Hematopoietic multipotent progenitor cell treated with erythropoietin and hydrocortisone succinate and interleukin-3 and kit ligand, for 17 days (in vitro differentiated cells): ENCODE measurements around the gene EIF4G2.
"Not testable (repeated sequence)": the region's sequence is repeated elsewhere in the genome, so short reads cannot be mapped to it uniquely, and the experiment has no call there.

Experiments
- DNase-seq: peaks from one replicate; pipeline ENCODE4 v3.0.0-alpha.2; 2015; ENCODE audit warnings: low spot score

EIF4G2 gene

DNA sequence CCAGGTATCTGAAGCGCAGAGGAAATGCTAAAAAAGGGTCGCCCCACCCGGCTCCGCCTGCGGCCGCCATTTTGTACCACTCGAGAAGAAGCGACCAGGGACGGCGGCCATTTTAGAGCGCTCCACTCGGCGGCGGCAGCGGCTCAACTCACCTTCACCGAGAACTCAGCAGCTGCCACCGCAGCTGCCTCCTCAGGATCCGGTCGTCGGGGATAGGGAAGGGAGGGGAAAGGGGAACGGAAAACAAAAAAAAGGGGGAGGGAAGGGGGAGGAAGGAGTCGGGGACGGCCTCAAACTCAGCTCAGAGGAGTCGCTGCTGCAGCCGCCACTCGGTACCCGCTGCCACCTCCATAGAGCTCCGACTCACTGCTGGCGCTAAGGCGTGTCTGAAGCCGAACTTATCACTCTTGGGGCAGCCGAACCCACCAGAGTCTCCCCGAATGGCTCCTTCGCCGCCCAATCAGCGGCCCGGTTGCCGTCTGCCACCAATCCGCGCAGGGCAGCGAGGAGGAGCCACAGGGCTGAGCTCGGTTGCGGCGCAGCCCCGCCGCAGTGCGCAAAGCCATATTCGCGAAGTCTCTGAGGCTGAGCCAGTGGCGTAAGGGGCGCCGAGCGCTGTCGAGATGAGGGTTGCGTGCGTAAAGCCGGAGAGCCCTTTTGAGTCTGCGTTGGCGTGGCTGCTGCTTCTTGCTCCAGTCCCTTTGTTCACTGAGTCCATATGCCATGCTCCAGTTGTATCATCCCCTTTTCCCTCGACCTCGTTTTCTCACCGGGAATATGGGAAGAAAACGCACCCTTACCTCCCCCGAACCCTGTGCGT lies at the start of gene EIF4G2:
TSS of gene EIF4G2 (minus strand) at position 374 of the 820 bp plus-strand sequence.
- peak; percentile 98 for DNase-seq

DNA sequence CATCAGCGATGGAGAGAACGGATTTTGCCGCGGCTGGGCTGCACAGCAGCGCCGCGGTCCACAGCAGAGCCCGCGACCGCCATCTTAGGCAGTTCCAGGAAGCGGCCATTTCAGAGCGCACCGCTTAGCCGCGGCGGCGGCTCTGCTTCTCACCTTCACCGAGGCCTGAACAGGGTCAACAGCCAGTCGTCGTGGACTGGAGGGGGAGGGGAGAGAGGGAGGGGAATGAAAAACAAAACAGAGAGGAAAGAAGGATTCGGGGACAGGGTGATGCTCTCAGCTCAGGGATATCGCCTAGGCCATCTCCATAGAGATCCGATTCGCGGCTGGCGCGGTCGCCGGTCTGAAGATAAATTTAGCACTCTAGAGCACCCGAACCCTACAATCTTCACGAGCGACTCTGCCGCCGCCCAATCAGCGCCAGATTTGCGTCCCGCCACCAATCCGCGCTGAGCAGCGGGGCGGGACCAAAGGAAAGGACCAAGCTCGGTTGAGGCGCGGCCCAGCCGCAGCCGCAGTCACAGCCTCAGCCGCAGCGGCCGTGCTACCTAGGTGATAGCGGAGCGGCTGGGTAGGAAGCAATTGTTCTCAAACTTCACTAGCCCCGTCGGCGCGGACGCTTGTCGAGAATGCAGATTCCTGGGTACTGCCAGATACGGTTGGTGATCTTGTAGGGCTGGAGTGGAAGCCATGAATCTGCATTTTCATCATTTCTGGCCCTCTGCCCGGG lies 49.1 kb upstream of the EIF4G2 start, which contains the start of gene ZBED5:
TSS of gene ZBED5 (minus strand) at position 345 of the 730 bp plus-strand sequence. CDS start 3,108 bp downstream, outside the sequence.
- DNase-seq, result peak; percentile 96

DNA sequence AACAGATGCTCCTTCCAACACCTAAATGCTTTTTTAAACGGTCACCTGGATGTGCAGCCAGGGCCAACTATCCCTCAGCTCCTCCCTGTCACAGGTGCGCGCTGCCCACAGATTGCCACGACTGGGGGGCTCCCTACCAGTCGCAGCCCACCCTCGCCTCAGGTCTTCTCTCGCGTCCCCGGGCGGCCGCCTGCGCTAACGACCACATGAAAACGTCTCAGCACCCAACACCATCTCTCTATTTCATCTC lies 48.7 kb upstream of the EIF4G2 start:
- DNase-seq, result no peak

DNA sequence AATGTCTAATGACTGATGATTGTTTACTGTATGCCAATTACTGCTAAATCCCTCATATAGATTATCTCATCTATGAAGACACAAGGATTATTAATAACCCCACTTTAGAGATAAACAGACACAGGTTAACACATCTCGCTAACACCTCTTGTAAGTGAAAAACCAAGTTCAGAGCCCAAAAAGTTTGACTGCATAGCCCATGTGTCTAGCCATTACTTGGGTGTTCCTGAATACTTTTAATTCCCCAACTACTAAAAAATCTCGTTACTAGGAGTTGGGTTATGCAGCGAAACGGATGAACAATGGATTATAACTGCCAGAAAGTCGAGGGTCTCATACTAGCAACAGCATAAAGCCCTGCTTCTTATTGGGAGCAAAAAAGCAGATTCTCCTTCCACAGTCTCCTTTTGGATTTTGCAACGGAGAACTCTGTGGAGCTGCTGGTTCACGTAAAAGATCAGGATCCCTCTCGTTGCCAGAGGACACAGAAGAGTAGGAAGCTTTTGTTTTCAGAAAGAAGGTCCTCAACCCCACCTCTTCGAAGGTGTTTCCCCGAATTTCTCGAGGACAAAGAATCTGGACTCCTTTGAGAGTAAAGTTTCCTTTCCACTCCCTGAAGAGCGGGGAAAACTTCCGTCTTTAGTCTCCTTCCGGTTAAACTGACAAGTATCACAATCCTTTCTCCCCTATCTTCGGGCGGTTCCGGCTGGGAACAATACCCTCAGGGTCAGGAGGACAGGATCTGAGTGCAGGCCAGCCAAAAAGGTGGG lies 48.1 kb upstream of the EIF4G2 start:
- peak; percentile 35 for DNase-seq

DNA sequence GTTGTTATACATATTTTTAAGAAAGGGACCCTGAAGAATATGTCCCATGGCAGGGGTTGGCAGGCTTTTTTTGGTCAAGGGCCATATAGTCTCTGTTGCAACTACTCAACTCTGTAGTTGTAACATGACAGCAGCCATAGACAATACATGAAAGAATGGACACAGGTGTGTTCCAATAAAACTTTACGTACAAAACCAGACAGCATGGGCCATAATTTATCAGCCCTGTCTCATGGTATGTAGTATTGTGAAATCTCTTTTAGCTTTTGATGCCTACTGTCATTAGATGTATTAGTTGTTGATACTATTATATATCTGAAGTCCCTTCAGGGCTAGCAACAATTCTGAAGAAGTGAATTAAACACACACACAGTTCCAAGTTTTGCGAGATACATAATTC lies 46.6 kb upstream of the EIF4G2 start:
- DNase-seq, result no peak

DNA sequence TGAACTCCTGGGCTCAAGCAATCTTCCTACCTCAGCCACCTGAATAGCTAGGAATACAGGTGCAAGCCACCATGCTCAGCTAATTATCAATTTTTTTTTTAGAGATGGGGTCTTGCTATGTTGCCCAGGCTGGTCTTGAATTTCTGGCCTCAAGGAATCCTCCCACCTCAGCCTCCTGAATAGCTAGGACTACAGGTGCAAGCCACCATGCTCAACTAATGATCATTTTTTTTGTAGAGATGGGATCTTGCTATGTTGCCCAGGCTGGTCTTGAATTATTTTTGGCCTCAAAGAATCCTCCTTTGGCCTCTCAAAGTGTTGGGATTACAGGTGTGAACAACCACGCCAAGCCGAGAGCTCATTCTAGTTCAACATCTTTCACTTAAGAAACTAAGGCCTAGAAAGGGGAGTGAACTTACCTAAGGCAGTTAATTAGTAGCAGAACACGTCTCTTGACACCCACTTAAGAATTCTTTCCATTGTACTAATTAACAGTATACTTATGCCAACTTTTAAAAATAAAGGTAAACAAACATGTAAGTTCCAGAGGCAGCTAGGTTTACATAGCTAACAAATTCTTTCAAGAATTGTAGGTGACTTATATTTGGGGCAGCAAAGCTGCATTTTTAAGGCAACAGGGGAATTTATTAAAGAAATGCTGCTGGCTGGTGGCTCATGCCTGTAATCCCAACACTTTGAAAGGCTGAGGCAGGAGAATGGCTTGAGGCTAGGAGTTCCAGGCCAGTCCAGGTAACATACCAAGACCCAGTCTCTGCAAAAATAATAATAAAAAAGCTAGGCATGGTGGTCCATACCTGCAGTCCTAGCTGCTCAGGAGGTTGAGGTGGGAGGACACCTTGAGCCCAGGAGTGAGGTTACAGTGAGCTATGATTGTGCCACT lies 39.5 kb upstream of the EIF4G2 start:
- DNase-seq, result no peak

DNA sequence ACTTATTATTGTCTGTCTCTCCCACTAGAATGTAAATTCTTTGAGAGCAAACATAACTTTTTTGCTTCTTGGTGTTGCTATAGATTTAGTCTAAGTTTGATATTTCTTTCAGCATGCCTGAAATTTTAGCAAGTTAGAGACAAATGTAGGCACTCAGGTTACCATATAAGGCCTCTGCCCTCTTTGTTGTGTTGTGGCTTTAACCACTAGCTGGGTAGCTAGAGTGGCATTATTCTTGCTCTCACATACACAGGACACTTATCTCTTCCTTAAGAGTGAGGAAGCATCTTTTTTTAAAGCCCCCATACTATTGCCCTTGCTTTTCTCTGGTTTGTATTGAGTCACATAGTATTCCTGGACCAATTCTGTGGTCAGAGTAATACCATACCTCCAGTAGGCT lies 37.9 kb upstream of the EIF4G2 start:
- DNase-seq, result no peak

DNA sequence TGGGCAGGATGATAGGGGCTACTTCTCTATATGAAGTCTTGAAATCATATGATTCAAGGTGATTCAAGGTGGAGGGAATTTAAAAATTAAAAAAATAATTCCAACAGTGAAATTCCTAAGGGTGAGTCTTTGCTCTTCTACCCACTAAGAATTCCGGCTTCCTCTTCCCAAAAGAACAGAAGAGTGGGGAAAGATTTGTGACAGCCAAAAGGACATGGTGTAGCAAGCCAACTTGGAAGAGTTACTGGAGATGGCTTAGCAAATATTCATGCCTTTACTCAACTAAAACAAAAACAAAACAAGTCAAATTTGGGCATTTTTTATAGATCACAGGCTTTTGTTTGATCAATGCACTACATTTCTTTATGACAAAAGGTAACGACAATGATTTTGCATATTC lies 36.9 kb upstream of the EIF4G2 start:
- DNase-seq, result no peak

DNA sequence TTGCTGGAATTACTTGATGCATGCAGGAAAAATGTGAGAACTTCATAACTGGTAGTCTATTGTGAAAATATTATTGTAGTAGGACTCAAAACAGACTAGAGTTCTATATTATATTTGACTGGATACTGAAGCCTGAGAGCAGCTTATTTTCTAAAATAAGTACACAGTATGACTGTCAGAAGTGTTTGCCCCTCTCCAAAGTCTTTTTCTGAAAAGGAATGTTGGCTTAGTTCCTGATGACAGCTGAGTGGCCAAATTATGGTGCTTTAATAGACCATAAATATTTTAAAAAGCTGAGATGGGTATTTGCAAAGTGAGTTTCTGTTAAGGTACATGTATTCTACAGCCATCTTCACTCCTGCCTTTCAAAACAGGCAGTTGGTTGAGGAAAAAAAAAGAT lies 36.1 kb upstream of the EIF4G2 start:
- DNase-seq, result no peak

DNA sequence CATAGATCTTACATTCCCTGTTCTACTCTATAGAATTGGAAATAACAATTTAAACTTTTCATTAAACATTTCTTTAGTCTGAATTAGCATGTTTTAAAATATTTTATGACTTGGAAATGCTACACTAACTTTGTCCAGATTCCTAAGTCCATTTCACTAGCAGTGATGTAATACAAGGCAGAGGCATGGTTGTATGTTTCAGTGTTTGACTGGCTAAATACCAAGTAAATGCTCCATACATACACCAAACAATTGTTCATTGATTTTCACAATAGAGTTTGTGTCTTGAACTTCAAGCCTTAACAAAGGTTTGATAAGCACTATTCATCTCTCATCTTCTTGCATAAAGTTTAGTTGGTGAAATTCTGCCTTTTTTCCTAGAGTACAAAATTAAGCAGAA lies 35.6 kb upstream of the EIF4G2 start:
- DNase-seq, result no peak

DNA sequence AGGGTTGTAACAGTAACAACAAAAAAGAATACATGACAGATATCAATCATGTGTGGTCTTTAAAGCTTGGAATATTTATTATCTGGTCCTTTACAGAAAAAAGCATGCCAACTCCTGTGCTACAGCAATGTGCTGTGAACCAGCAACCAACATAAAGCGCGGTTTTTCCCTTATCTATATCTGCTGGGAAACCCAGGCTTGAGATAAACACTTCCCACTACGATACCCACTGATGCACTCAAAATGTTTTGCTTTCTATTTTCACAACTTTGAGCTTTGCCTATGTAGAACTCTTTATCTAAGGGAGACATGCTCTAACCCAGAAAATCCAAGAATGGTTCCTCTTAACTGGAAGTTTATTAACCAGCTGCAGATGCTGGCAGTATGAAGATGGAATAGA lies 30.2 kb upstream of the EIF4G2 start:
- no peak for DNase-seq

DNA sequence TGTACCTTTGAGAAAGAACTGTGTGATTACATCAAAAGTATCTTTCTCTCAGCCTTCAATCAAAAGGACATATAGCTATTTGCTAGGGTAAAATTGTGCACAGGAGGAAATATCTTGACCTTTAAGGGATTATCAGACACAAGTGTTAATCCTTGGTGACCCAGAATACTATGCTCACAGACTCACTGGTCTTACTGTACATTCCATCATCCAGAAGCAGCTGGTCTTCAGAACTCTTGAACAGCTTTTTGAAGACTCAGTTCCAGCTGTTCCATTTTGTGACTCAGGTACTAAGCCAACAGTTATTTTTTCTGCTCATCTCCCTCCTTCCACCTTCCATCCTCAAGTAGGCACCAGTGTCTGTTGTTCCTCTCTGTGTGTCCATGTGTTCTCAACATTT lies 29.4 kb upstream of the EIF4G2 start:
- DNase-seq, result no peak

DNA sequence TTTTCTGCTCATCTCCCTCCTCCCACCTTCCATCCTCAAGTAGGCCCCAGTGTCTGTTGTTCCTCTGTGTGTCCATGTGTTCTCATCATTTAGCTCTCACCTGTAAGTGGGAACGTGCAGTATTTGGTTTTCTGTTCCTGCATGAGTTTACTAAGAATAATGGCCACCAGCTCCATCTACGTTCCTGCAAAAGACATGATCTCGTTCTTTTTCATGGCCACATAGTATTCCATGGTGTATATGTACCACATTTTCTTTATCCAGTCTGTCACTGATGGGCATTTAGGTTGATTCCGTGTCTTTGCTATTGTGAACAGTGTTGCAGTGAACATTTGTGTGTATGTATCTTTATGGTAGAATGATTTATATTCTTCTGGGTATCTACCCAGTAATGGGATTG lies 28.2 kb upstream of the EIF4G2 start:
- not testable (repeated sequence) for DNase-seq

DNA sequence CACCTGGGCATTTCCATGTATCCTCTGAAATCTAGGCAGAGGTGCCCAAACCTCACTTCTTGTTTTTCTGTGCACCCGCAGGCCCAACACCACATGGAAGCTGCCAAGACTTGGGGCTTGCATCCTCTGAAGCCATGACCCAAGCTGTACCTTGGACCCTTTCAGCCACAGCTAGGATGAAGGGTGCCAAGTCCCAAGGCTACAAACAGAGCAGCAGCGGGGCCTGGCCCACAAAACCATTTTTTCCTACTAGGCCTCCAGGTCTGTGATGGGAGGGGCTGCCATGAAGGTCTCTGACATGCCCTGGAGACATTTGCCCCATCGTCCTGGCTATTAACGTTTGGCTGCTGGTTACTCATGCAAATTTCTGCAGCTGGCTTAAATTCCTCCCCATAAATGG lies 20.4 kb upstream of the EIF4G2 start:
- DNase-seq, result no peak

DNA sequence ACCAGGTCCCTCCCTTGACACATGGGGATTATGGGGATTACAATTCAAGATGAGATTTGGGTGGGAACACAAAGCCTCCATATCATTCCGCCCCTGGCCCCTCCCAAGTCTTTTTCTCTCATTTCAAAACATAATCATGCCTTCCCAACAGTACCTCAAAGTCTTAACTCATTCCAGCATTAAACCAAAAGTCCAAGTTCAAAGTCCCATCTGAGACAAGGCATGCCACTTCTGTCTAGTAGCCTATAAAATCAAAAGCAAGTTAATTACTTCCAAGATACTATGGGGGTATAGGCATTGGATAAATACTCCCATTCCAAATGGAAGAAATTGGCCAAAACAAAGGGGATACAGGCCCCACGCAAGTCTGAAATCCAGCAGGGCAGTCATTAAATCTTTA lies 19.7 kb upstream of the EIF4G2 start:
- DNase-seq, result no peak

DNA sequence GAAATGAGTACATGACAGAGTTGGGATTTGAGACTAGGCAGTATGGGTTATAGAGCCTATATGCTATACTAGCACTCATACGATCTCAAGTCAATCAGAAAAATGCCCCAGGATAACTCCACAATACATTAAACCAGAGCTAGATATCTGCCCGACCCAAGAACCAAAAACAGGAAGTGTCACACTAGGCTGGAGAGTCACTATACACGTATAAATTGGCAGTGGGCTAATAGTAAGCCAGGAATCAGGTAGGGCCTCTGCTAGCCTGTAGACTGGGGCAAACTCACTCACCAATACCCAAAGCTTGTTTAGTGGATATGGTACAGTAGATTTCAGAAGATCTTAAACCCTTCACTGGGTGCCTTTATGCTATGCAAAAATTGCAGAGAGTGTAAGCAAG lies 16.2 kb upstream of the EIF4G2 start:
- DNase-seq, result no peak

DNA sequence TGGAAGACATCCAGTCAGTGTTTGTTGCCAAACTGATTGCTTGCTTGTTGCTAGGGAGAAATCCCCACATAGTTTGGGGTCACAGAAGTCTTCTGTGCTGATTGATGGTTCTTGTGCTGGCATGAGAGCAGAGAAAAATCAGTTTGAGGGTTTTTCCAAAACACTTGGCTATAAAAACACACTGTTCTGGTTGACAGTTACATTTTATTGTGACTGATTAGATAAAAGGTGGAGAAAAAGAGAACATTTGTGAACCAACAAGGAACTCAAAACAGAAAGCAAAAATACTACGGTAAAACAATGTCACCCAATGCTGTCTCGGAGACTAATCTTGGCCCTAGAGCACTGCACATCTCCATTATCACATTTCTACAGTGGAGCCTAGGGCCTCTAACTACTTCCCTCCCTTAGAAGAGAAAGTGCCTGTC lies 14.4 kb upstream of the EIF4G2 start:
- no peak for DNase-seq

DNA sequence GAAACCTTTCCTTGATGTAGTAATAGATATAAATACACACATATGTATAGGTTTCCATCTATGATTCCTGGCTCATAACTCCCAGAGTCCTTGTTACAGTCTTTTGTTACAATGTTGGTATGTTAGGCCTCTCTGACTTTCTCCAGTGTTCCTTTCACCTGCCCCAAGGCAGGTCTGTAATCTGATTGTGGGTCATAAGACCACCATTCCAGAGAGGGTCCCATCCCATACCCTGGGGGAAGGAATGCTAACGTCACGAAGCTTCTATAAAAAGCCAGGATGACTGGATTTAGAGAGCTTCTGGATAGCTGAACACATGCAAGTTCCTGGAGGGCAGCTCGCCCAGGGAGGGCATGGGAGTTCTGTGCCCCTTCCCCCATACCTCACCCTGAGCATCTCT lies 13.8 kb upstream of the EIF4G2 start:
- DNase-seq, result not testable (repeated sequence)

DNA sequence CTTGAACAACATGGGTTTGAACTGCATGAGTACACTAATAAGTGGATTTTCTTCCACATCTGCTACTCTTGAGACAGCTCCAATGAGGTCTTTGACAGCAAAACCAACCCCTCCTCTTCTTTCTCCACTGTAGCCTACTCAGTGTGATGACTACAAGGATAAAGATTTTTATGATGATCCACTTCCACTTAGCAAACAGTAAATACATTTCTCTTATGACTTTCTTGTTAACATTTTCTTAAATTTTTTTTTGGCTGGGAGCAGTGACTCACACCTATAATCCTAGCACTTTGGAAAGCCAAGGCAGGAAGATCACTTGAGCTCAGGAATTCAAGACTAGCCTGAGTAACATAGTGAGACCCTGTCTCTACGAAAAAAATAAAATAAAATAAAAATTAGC lies 9.9 kb upstream of the EIF4G2 start:
- DNase-seq, result no peak

DNA sequence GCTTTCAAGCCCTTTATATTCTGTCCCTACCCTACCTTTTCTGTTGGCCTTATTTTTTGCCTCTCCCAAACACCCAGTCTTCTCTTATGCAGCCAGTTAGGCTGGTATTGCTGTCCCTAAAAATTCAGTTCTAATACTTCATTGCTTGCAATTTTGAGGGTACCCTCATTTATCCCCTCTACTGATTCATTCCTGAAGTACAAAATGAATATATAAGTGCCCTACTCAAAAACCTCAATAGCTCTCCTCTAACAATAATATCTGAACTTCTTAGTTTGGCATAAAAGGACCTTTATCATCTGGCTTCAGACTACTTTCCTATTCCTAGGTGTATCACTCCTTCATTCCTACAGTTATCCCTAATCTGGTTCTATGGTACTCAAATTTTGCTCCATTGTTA lies 5.2 kb upstream of the EIF4G2 start:
- no peak for DNase-seq

DNA sequence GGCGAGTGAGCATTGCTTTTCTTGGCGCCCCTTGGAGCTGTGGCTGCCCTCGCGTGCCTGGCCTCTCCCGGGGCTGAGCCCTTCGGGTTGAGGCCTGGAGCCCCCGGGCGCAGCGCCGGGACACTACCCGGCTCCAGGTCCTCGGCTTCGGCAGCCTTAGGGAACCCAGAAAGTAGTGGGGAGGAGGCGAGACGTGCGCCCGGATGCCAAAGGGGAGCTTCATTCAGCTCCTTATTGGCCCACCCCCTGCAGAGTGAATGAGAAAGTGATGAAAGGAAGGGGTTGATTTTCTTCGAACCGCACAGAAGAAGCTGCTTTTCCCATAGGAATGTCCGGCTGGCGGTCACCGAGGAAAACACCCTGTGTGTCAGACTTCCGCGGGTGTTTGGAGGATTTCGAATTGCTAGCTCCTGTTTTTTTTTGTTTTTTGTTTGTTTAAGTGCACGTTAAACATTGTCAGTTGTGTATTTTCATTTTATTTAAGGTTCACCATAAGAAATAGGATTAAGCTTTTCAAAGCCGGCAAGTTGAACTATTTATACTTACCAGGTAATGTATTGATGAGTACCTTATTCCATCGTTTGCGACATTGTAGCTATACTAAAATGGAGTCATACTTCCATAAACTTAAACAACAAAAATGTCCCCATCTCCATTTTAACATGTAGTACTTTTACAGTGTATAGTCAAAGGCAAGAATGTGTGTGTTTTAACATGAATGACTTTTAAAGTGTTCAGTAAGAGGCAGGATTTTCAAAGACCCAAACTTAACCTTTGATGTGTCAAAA lies 841 bp upstream of the EIF4G2 start:
- DNase-seq, result peak; percentile 23
